ENCODE measurements around the gene PLPP3. TPM values are rescaled to one million over a fixed set of nuclear protein-coding genes. Genes with fewer than 3 reads are reported as not detected.

Gene PLPP3
- total RNA-seq, 1 donor from 2014 or later, result 61.8 TPM

- H3K36me3 Mint-ChIP-seq, result no peaks in the 10 kb centered on the region
- no peaks in the 10 kb centered on the region for H3K9me3 Mint-ChIP-seq
- H3K4me1 Mint-ChIP-seq, result peaks cover 44% of the 10 kb centered on the region
- DNase-seq (ENCODE audit: low spot score in 2 of 2, unreplicated experiment in 2 of 2), result no peak
- no peaks in the 10 kb centered on the region for H3K27me3 Mint-ChIP-seq (ENCODE audit: low read depth)
- H3K27ac Mint-ChIP-seq, result no peak overlapping the region
- TF ChIP-seq CTCF (IDR thresholded peaks at IDR 0.05; ENCODE audit: unreplicated experiment), result no peak
- no peak overlapping the region for H3K4me3 Mint-ChIP-seq
Measured at GRCh38 chr1:56457756-56458375, 121.5 kb downstream of the PLPP3 start.

- TF ChIP-seq CTCF (IDR thresholded peaks at IDR 0.05; ENCODE audit: unreplicated experiment), result no peak
- Mint-ChIP-seq H3K9me3 (no peaks in the 10 kb centered on the region), H3K36me3 (no peaks in the 10 kb centered on the region), H3K4me3 (no peak overlapping the region), H3K4me1 (peaks cover 46% of the 10 kb centered on the region), H3K27me3 (ENCODE audit: low read depth) (no peaks in the 10 kb centered on the region), H3K27ac (no peak overlapping the region)
- no peak for DNase-seq (ENCODE audit: low spot score in 2 of 2, unreplicated experiment in 2 of 2)
Measured at GRCh38 chr1:56456435-56457101, 122.8 kb downstream of the PLPP3 start.

GRCh38 chr1:56453417-56454078 lies 125.8 kb downstream of the PLPP3 start:
- Mint-ChIP-seq H3K4me1 (peaks cover 44% of the 10 kb centered on the region), H3K4me3 (no peak overlapping the region), H3K27me3 (ENCODE audit: low read depth) (no peaks in the 10 kb centered on the region), H3K36me3 (no peaks in the 10 kb centered on the region), H3K9me3 (no peaks in the 10 kb centered on the region), H3K27ac (peak overlapping the region; percentile 63)
- no peak for TF ChIP-seq CTCF (IDR thresholded peaks at IDR 0.05; ENCODE audit: unreplicated experiment)
- no peak for DNase-seq (ENCODE audit: low spot score in 2 of 2, unreplicated experiment in 2 of 2)

GRCh38 chr1:56453016-56453415 lies 126.3 kb downstream of the PLPP3 start:
- no peak for DNase-seq (ENCODE audit: low spot score in 2 of 2, unreplicated experiment in 2 of 2)
- no peaks in the 10 kb centered on the region for H3K9me3 Mint-ChIP-seq
- H3K36me3 Mint-ChIP-seq, result no peaks in the 10 kb centered on the region
- peak overlapping the region; percentile 63 for H3K27ac Mint-ChIP-seq
- no peaks in the 10 kb centered on the region for H3K27me3 Mint-ChIP-seq (ENCODE audit: low read depth)
- TF ChIP-seq CTCF (IDR thresholded peaks at IDR 0.05; ENCODE audit: unreplicated experiment), result no peak
- peaks cover 44% of the 10 kb centered on the region for H3K4me1 Mint-ChIP-seq
- H3K4me3 Mint-ChIP-seq, result no peak overlapping the region

- peaks cover 42% of the 10 kb centered on the region for H3K4me1 Mint-ChIP-seq
- peak overlapping the region; percentile 65 for H3K27ac Mint-ChIP-seq
Measured at GRCh38 chr1:56452027-56453011, 127.0 kb downstream of the PLPP3 start.

More at GRCh38 chr1:56452027-56453011, 127.0 kb downstream of the PLPP3 start:
- H3K9me3 Mint-ChIP-seq, result no peaks in the 10 kb centered on the region
- DNase-seq (ENCODE audit: low spot score in 2 of 2, unreplicated experiment in 2 of 2), result no peak
- no peak for TF ChIP-seq CTCF (IDR thresholded peaks at IDR 0.05; ENCODE audit: unreplicated experiment)
- H3K36me3 Mint-ChIP-seq, result no peaks in the 10 kb centered on the region
- H3K4me3 Mint-ChIP-seq, result no peak overlapping the region
- no peaks in the 10 kb centered on the region for H3K27me3 Mint-ChIP-seq (ENCODE audit: low read depth)
